CD4-positive, alpha-beta T cell (primary cell): Measurements from ENCODE around the gene ITSN2. TPM values are rescaled to one million over a fixed set of nuclear protein-coding genes. Genes with fewer than 3 reads are reported as not detected.
A peak's percentile ranks its signal among the peaks of the same experiment; 100 is the strongest.

Source experiments
- ATAC-seq: fragments of 200-7000 bp; cut with Tn5 transposase; one replicate; pipeline ENCODE4 v1.10.0; 2022; ENCODE audit warnings: mild to moderate bottlenecking; ENCODE audit not compliant: poor library complexity
- CTCF ChIA-PET: fragments of 350-600 bp; sonication (Branson Sonifier 250); formaldehyde crosslinking; loops from one replicate; lab custom pipeline; 2021; ENCODE audit warnings: antibody characterized with exemption, inconsistent platforms; lab: Charles Lee
- POLR2A ChIA-PET: fragments of 350-600 bp; sonication (Branson Sonifier 250); formaldehyde crosslinking; loops from one replicate; lab custom pipeline; 2021; ENCODE audit warnings: antibody characterized with exemption, inconsistent platforms; lab: Charles Lee
- DNase-seq, 14 experiments: peaks; one replicate each; pipeline ENCODE4 v3.0.0-alpha.2; 2013 to 2020; ENCODE audit warnings: mixed read lengths in 2 of 14
- H3K27ac ChIP-seq, 2 donors: one replicate each; pipeline versions ENCODE4 v1.5.1 to v1.7.0; 2013; ENCODE audit warnings: low read length in 2 of 2, low read depth in 1 of 2, mild to moderate bottlenecking in 1 of 2
- H3K27me3 ChIP-seq, 2 experiments: 1 replicate in 1 of 2; 2 replicates in 1 of 2; pipeline versions ENCODE4 v1.6.1 to v1.7.0; 2013; ENCODE audit warnings: low read length in 2 of 2, control low read depth in 1 of 2, mild to moderate bottlenecking in 1 of 2, moderate library complexity in 1 of 2; ENCODE audit not compliant: insufficient read depth in 2 of 2, control insufficient read depth in 1 of 2
- H3K36me3 ChIP-seq: one replicate; pipeline ENCODE4 v1.6.1; 2013; ENCODE audit warnings: low read length, control low read depth; ENCODE audit not compliant: insufficient read depth
- H3K4me1 ChIP-seq: one replicate; pipeline ENCODE4 v1.6.1; 2013; ENCODE audit warnings: low read length, control low read depth; ENCODE audit not compliant: insufficient read depth
- H3K4me3 ChIP-seq: one replicate; pipeline ENCODE4 v1.5.1; 2013; ENCODE audit warnings: mild to moderate bottlenecking, low read length, moderate library complexity
- H3K9me3 ChIP-seq, 2 experiments: 1 replicate in 1 of 2; 2 replicates in 1 of 2; pipeline versions ENCODE4 v1.6.1 to v1.7.0; 2013; ENCODE audit warnings: low read length in 2 of 2, mild to moderate bottlenecking in 2 of 2, control low read depth in 1 of 2, moderate library complexity in 1 of 2; ENCODE audit not compliant: control insufficient read depth in 1 of 2, insufficient read depth in 1 of 2
- H3K27ac Mint-ChIP-seq: one replicate; pipeline ENCODE4 v1.8.0; 2020; ENCODE audit warnings: mixed read lengths
- H3K27me3 Mint-ChIP-seq: one replicate; pipeline ENCODE4 v1.8.0; 2021; ENCODE audit warnings: mixed read lengths
- H3K36me3 Mint-ChIP-seq: one replicate; pipeline ENCODE4 v1.8.0; 2021; ENCODE audit warnings: low read depth, mixed read lengths
- H3K4me1 Mint-ChIP-seq: one replicate; pipeline ENCODE4 v1.8.0; 2021; ENCODE audit warnings: low read depth, mixed read lengths
- H3K4me3 Mint-ChIP-seq: one replicate; pipeline ENCODE4 v1.8.0; 2020; ENCODE audit warnings: mild to moderate bottlenecking, mixed read lengths
- H3K9me3 Mint-ChIP-seq: one replicate; pipeline ENCODE4 v1.8.0; 2020; ENCODE audit warnings: mixed read lengths
- CTCF ChIP-seq: fragments of 200-600 bp; IDR thresholded peaks from one replicate; pipeline ENCODE4 v1.8.0; 2022; ENCODE audit warnings: antibody characterized with exemption, mild to moderate bottlenecking
- intact Hi-C, 2 experiments: fragments of 100-400 bp; cut with DNase I in 1 of 2; cut with micrococcal nuclease in 1 of 2; formaldehyde crosslinking; loops; one replicate each; pipeline versions ENCODE4 v1.15.1 to v1.9.0; 2023 to 2025; cut with DNase I, micrococcal nuclease
- total RNA-seq, 174 experiments: library from RNA in 2 of 174; stranded (reverse) in 2 of 174; gene quantifications; one replicate each; pipeline ENCODE4 v1.2.3 and lab custom pipeline; 2021 to 2026

The ITSN2 gene
- total RNA-seq, 2 experiments from 2014 or later, result 75.4 to 77.1 TPM

- peaks cover 6% of the 10 kb centered on the region for H3K36me3 Mint-ChIP-seq
- Histone ChIP-seq H3K27ac (no peak overlapping the region), H3K27me3 (no peaks in the 10 kb centered on the region), H3K4me3 (no peak overlapping the region), H3K9me3 (no peaks in the 10 kb centered on the region), H3K4me1 (peaks cover 8% of the 10 kb centered on the region), H3K36me3 (no peaks in the 10 kb centered on the region)
- H3K4me1 Mint-ChIP-seq, result peaks cover 6% of the 10 kb centered on the region
- no peaks in the 10 kb centered on the region for H3K27me3 Mint-ChIP-seq
- ATAC-seq (no peak), DNase-seq (peak in 2 of 14 experiments; percentile 49 to 53)
- no peaks in the 10 kb centered on the region for H3K9me3 Mint-ChIP-seq
- intact Hi-C loops, result no loop called here
- no peak for TF ChIP-seq CTCF
- ChIA-PET CTCF (no interaction called here), POLR2A (no interaction called here)
- H3K27ac Mint-ChIP-seq, result no peak overlapping the region
- H3K4me3 Mint-ChIP-seq, result no peak overlapping the region
Observed at GRCh38 chr2:24365051-24365450, 4.7 kb upstream of the ITSN2 start.

- Histone ChIP-seq H3K9me3 (no peaks in the 10 kb centered on the region), H3K4me1 (peaks cover 8% of the 10 kb centered on the region), H3K27me3 (no peaks in the 10 kb centered on the region), H3K36me3 (no peaks in the 10 kb centered on the region), H3K27ac (no peak overlapping the region), H3K4me3 (no peak overlapping the region)
- Mint-ChIP-seq H3K36me3 (peaks cover 18% of the 10 kb centered on the region), H3K27ac (no peak overlapping the region), H3K4me3 (peak overlapping the region; percentile 59), H3K9me3 (no peaks in the 10 kb centered on the region), H3K4me1 (peaks cover 19% of the 10 kb centered on the region), H3K27me3 (no peaks in the 10 kb centered on the region)
- TF ChIP-seq CTCF, result no peak
- ChIA-PET POLR2A (no interaction called here), CTCF (no interaction called here)
- intact Hi-C loops, result loop anchor here in 1 of 2 experiments (5.0 kb wide), 3 partner anchors 286 to 429 kb away; partner anchors contain the start of genes CENPO, PTRHD1, SF3B6 and UBXN2A
- ATAC-seq, result no peak
- peak in 2 of 14 experiments; percentile 26 to 34 for DNase-seq
Observed at GRCh38 chr2:24363301-24363700, 3.0 kb upstream of the ITSN2 start.

GRCh38 chr2:24362253-24362652 is 1.9 kb upstream of the ITSN2 start:
- Mint-ChIP-seq H3K4me3 (peak overlapping the region; percentile 73), H3K36me3 (peaks cover 19% of the 10 kb centered on the region), H3K9me3 (no peaks in the 10 kb centered on the region), H3K27ac (peak overlapping the region; percentile 56), H3K4me1 (peaks cover 25% of the 10 kb centered on the region), H3K27me3 (no peaks in the 10 kb centered on the region)
- intact Hi-C loops, result loop anchor here in 1 of 2 experiments (5.0 kb wide), 3 partner anchors 285 to 430 kb away; partner anchors contain the start of genes CENPO, PTRHD1, SF3B6 and UBXN2A
- CTCF ChIA-PET, result no interaction called here
- ATAC-seq (no peak), DNase-seq (no peak)
- Histone ChIP-seq H3K27ac (no peak overlapping the region), H3K36me3 (no peaks in the 10 kb centered on the region), H3K27me3 (no peaks in the 10 kb centered on the region), H3K4me1 (peaks cover 13% of the 10 kb centered on the region), H3K4me3 (no peak overlapping the region), H3K9me3 (no peaks in the 10 kb centered on the region)
- POLR2A ChIA-PET, result no interaction called here
- TF ChIP-seq CTCF, result no peak
